Breast epithelium (tissue), 4 donors: ENCODE results near the gene ZBTB12. TPM values are rescaled to one million over a fixed set of nuclear protein-coding genes. Genes with fewer than 3 reads are reported as not detected.
A peak's percentile ranks its signal among the peaks of the same experiment; 100 is the strongest.

Experiments
- DNase-seq, 2 donors: peaks; one replicate each; pipeline ENCODE4 v3.0.0-alpha.2; 2019; ENCODE audit warnings: low spot score in 2 of 2
- H3K27ac ChIP-seq, 2 donors: fragments of 200-600 bp; sonication (generic) in 1 of 2; one replicate each; pipeline ENCODE4 v1.5.1; 2016 to 2019; ENCODE audit warnings: mild to moderate bottlenecking in 1 of 2
- H3K27me3 ChIP-seq, 2 donors: fragments of 200-600 bp; sonication (generic) in 1 of 2; one replicate each; pipeline versions ENCODE4 v1.5.1 to v1.6.0; 2017 to 2019; ENCODE audit warnings: control low read depth in 1 of 2, mild to moderate bottlenecking in 1 of 2
- H3K36me3 ChIP-seq: fragments of 200-600 bp; one replicate; pipeline ENCODE4 v1.5.1; 2019
- H3K4me1 ChIP-seq, 2 donors: fragments of 200-600 bp; sonication (generic); one replicate each; pipeline ENCODE4 v1.5.1; 2016 to 2019; ENCODE audit warnings: control low read depth in 1 of 2
- H3K4me3 ChIP-seq, 3 donors: fragments of 200-600 bp; sonication (generic); 1 replicate in 2 of 3; 2 replicates in 1 of 3; pipeline ENCODE4 v1.5.1; 2016 to 2019; ENCODE audit warnings: mild to moderate bottlenecking in 3 of 3, moderate library complexity in 2 of 3
- H3K9me3 ChIP-seq, 2 donors: fragments of 200-600 bp; sonication (generic) in 1 of 2; one replicate each; pipeline ENCODE4 v1.5.1; 2016 to 2019; ENCODE audit warnings: control low read depth in 1 of 2
- CTCF ChIP-seq, 3 donors: fragments of 450-650 bp; IDR thresholded peaks; one replicate each; pipeline ENCODE4 v1.5.1; 2016 to 2017; ENCODE audit warnings: antibody characterized with exemption in 3 of 3, mild to moderate bottlenecking in 3 of 3, moderate library complexity in 3 of 3
- POLR2A ChIP-seq: fragments of 450-650 bp; IDR thresholded peaks from one replicate; pipeline ENCODE4 v1.6.1; 2016; ENCODE audit warnings: antibody characterized with exemption, mild to moderate bottlenecking, moderate library complexity
- POLR2AphosphoS5 ChIP-seq, 3 donors: sonication (generic); formaldehyde crosslinking; IDR thresholded peaks; one replicate each; pipeline ENCODE4 v1.6.1; 2017; ENCODE audit warnings: antibody characterized with exemption in 3 of 3
- intact Hi-C: fragments of 100-400 bp; cut with DNase I; formaldehyde crosslinking; loops from one replicate; pipeline ENCODE4 v1.15.1; 2023; ENCODE audit warnings: low total_unique reads
- total RNA-seq, 3 donors: library from RNA; depleted of rRNA; stranded (reverse); fragments of >200 nt; gene quantifications; one replicate each; pipeline ENCODE4 v1.1.0, GENCODE V29; 2016

Gene ZBTB12
- total RNA-seq, 3 donors from 2014 or later = 0.64 to 3.3 (median 1.9) TPM

- Histone ChIP-seq H3K27me3 (no peaks in the 10 kb centered on the region), H3K36me3 (no peaks in the 10 kb centered on the region), H3K4me3 (peak overlapping the region in 2 of 3 donors; percentile 39 to 63), H3K4me1 (peaks cover 10 to 17% of the 10 kb centered on the region in 2 donors), H3K27ac (peak overlapping the region; percentile 93 to 98), H3K9me3 (no peaks in the 10 kb centered on the region)
- intact Hi-C loops = no loop called here
- DNase-seq = no peak
- TF ChIP-seq CTCF (IDR thresholded peaks at IDR 0.05) = no peak
- TF ChIP-seq POLR2A = no peak
- TF ChIP-seq POLR2AphosphoS5 (IDR thresholded peaks at IDR 0.05) = no peak
These were observed 43.2 kb upstream of the ZBTB12 start for GRCh38 chr6:31945154-31945506.

DNA sequence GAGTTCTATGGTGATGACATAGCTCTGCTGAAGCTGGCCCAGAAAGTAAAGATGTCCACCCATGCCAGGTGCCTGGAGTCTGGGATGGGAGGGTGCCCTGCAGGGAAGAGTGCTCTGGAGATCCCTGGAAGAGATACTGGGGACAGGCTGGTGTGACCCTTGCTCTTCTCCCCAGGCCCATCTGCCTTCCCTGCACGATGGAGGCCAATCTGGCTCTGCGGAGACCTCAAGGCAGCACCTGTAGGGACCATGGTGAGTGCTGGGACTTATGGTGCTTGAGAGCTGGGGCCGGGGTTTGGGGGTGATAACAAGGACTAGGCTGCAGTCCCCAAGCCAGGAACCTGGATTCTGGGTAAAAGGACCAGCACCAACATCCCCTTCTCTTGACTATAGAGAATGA lies 41.9 kb upstream of the ZBTB12 start:
- no peaks in the 10 kb centered on the region for H3K27me3 ChIP-seq
- H3K4me3 ChIP-seq = no peak overlapping the region
- no peak overlapping the region for H3K27ac ChIP-seq
- no peak for DNase-seq
- no peaks in the 10 kb centered on the region for H3K9me3 ChIP-seq
- H3K36me3 ChIP-seq = no peaks in the 10 kb centered on the region
- peaks cover 10 to 17% of the 10 kb centered on the region in 2 donors for H3K4me1 ChIP-seq
- intact Hi-C loops = no loop called here
- TF ChIP-seq POLR2A (no peak), CTCF (IDR thresholded peaks at IDR 0.05) (no peak), POLR2AphosphoS5 (IDR thresholded peaks at IDR 0.05) (no peak)

- H3K27ac ChIP-seq = no peak overlapping the region
- intact Hi-C loops = no loop called here
- no peaks in the 10 kb centered on the region for H3K27me3 ChIP-seq
- H3K9me3 ChIP-seq = no peaks in the 10 kb centered on the region
- no peak overlapping the region for H3K4me3 ChIP-seq
- H3K4me1 ChIP-seq = peaks cover 0 to 6% of the 10 kb centered on the region in 2 donors
- DNase-seq = no peak
- H3K36me3 ChIP-seq = no peaks in the 10 kb centered on the region
- TF ChIP-seq CTCF (IDR thresholded peaks at IDR 0.05) = no peak
- TF ChIP-seq POLR2AphosphoS5 (IDR thresholded peaks at IDR 0.05) = no peak
- no peak for TF ChIP-seq POLR2A
These were observed 38.4 kb upstream of the ZBTB12 start for GRCh38 chr6:31940256-31940664.

- no peak overlapping the region for H3K4me3 ChIP-seq
- no peak overlapping the region for H3K27ac ChIP-seq
- H3K36me3 ChIP-seq = no peaks in the 10 kb centered on the region
- no peak for TF ChIP-seq POLR2AphosphoS5 (IDR thresholded peaks at IDR 0.05)
- no peak for TF ChIP-seq POLR2A
- TF ChIP-seq CTCF (IDR thresholded peaks at IDR 0.05) = no peak
- no peaks in the 10 kb centered on the region for H3K27me3 ChIP-seq
- H3K4me1 ChIP-seq = no peaks in the 10 kb centered on the region
- H3K9me3 ChIP-seq = no peaks in the 10 kb centered on the region
- intact Hi-C loops = no loop called here
- no peak for DNase-seq
These were observed 33.9 kb upstream of the ZBTB12 start for GRCh38 chr6:31935823-31936222.

DNA sequence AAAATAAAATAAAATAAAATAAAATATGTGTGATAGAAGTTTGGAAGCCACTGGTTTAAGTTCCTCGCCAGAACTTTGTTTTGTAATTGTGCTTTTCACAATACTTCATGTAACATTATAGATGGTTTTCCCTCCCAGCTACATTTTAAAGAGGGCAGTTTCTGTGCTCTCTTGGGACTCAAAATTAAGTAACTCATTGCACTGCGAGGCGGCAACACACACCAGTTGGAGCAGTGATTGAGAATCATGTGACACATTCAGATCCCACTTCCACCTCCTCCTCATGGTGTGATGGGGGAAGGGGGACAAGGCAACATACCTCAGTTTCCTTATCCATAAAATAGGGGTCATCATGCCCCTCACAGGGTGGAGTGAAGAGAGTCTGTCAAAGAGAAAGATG lies 33.1 kb upstream of the ZBTB12 start:
- intact Hi-C loops = no loop called here
- no peaks in the 10 kb centered on the region for H3K4me1 ChIP-seq
- H3K27ac ChIP-seq = no peak overlapping the region
- H3K36me3 ChIP-seq = no peaks in the 10 kb centered on the region
- no peak overlapping the region for H3K4me3 ChIP-seq
- DNase-seq = no peak
- no peaks in the 10 kb centered on the region for H3K9me3 ChIP-seq
- no peaks in the 10 kb centered on the region for H3K27me3 ChIP-seq
- no peak for TF ChIP-seq POLR2AphosphoS5 (IDR thresholded peaks at IDR 0.05)
- no peak for TF ChIP-seq CTCF (IDR thresholded peaks at IDR 0.05)
- TF ChIP-seq POLR2A = no peak
